ENCODE results near the gene CDH12. TPM values are rescaled to one million over a fixed set of nuclear protein-coding genes. Genes with fewer than 3 reads are reported as not detected.

The CDH12 gene
- total RNA-seq, 3 donors from 2014 or later, result 0.33 to 2.6 (median 1.1) TPM

DNA sequence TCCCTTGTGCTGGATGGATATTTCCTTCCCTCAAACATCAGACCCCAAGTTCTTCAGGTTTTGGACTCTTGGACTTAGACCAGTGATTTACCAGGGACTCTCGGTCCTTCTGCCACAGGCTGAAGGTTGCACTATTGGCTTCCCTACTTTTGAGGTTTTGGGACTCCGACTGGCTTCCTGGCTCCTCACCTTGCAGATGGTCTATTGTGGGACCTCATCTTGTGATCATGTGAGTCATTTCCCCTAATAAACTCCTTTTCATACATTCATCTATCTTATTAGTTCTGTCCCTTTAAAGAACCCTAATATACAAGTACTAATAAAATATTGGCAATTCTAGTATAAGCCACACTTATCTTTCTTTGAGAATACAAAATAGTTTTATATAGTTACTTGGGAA lies 1078.9 kb downstream of the CDH12 start:
- Histone ChIP-seq H3K27me3 (no peaks in the 10 kb centered on the region), H3K27ac (no peak overlapping the region), H3K4me1 (no peaks in the 10 kb centered on the region), H3K9me3 (no peaks in the 10 kb centered on the region), H3K4me3 (no peak overlapping the region), H3K36me3 (no peaks in the 10 kb centered on the region)
- intact Hi-C loops (cut with DNase I; ENCODE audit: low total_unique reads), result loop anchor here (2.0 kb wide), 1 partner anchor 51 kb away; no protein-coding TSS in a partner anchor
- no peak for DNase-seq (ENCODE audit: low spot score in 2 of 2)
- TF ChIP-seq POLR2AphosphoS5 (IDR thresholded peaks at IDR 0.05) (no peak), POLR2A (IDR thresholded peaks at IDR 0.05) (no peak)
- TF ChIP-seq, protein P1, sequence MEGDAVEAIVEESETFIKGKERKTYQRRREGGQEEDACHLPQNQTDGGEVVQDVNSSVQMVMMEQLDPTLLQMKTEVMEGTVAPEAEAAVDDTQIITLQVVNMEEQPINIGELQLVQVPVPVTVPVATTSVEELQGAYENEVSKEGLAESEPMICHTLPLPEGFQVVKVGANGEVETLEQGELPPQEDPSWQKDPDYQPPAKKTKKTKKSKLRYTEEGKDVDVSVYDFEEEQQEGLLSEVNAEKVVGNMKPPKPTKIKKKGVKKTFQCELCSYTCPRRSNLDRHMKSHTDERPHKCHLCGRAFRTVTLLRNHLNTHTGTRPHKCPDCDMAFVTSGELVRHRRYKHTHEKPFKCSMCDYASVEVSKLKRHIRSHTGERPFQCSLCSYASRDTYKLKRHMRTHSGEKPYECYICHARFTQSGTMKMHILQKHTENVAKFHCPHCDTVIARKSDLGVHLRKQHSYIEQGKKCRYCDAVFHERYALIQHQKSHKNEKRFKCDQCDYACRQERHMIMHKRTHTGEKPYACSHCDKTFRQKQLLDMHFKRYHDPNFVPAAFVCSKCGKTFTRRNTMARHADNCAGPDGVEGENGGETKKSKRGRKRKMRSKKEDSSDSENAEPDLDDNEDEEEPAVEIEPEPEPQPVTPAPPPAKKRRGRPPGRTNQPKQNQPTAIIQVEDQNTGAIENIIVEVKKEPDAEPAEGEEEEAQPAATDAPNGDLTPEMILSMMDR (IDR thresholded peaks at IDR 0.05), result no peak

- Histone ChIP-seq H3K4me1 (no peaks in the 10 kb centered on the region), H3K9me3 (no peaks in the 10 kb centered on the region), H3K36me3 (no peaks in the 10 kb centered on the region), H3K27ac (no peak overlapping the region), H3K27me3 (no peaks in the 10 kb centered on the region), H3K4me3 (no peak overlapping the region)
- TF ChIP-seq POLR2AphosphoS5 (IDR thresholded peaks at IDR 0.05) (no peak), POLR2A (IDR thresholded peaks at IDR 0.05) (no peak)
- TF ChIP-seq, protein P1 (IDR thresholded peaks at IDR 0.05), result no peak
- DNase-seq (ENCODE audit: low spot score in 2 of 2), result no peak
- intact Hi-C loops (cut with DNase I; ENCODE audit: low total_unique reads), result no loop called here
These were observed 1079.7 kb downstream of the CDH12 start for GRCh38 chr5:21773456-21773855.

DNA sequence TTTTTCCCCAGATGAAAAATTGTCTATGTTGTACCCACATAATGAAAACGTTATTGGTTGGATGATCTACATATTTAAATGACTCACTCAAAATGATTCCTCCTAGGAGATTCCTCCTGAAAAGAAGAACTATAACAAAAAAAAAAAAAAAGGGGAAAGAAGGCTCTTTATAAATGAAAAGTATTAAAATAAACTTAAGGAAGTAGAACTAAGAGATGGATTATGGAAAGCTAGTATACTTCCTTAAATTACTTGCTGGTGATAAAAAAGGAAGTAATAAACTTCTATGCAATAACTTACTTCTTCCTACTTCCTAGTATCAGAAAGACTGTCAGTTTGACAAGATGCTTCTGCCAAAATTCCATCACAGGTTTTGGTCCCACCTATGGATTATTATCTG lies 1087.7 kb downstream of the CDH12 start:
- TF ChIP-seq, protein P1 (IDR thresholded peaks at IDR 0.05), result no peak
- no peak for TF ChIP-seq POLR2A (IDR thresholded peaks at IDR 0.05)
- TF ChIP-seq POLR2AphosphoS5 (IDR thresholded peaks at IDR 0.05), result no peak
- Histone ChIP-seq H3K27ac (no peak overlapping the region), H3K9me3 (no peaks in the 10 kb centered on the region), H3K36me3 (no peaks in the 10 kb centered on the region), H3K27me3 (no peaks in the 10 kb centered on the region), H3K4me1 (no peaks in the 10 kb centered on the region), H3K4me3 (no peak overlapping the region)
- intact Hi-C loops (cut with DNase I; ENCODE audit: low total_unique reads), result no loop called here
- no peak for DNase-seq (ENCODE audit: low spot score in 2 of 2)

DNA sequence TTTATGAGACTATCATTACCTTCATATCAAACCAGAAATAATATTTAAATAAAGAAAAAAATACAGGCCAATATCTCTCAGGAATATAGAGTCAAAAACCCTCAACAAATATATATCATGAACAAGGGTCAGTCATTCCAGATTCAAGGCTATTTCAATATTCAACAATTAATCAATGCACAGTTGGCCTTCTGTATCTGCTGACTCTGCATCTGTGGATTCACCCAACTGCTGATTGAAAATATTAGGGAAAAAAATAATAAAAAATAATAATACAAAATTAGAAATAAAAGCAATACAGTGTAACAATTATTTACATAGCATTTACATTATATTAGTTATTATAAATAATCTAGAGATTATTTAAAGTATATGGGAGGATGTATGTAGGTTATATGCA lies 1114.0 kb downstream of the CDH12 start:
- no peak overlapping the region for H3K27ac ChIP-seq
- H3K36me3 ChIP-seq, result no peaks in the 10 kb centered on the region
- intact Hi-C loops (cut with DNase I; ENCODE audit: low total_unique reads), result loop anchor here (10.0 kb wide), 1 partner anchor 1924 kb away; no protein-coding TSS in a partner anchor
- DNase-seq (ENCODE audit: low spot score in 2 of 2), result no peak
- TF ChIP-seq POLR2AphosphoS5 (IDR thresholded peaks at IDR 0.05) (no peak), POLR2A (IDR thresholded peaks at IDR 0.05) (no peak)
- TF ChIP-seq, protein P1 (IDR thresholded peaks at IDR 0.05), result no peak
- H3K4me1 ChIP-seq, result no peaks in the 10 kb centered on the region
- H3K4me3 ChIP-seq, result no peak overlapping the region
- no peaks in the 10 kb centered on the region for H3K27me3 ChIP-seq
- no peaks in the 10 kb centered on the region for H3K9me3 ChIP-seq

DNA sequence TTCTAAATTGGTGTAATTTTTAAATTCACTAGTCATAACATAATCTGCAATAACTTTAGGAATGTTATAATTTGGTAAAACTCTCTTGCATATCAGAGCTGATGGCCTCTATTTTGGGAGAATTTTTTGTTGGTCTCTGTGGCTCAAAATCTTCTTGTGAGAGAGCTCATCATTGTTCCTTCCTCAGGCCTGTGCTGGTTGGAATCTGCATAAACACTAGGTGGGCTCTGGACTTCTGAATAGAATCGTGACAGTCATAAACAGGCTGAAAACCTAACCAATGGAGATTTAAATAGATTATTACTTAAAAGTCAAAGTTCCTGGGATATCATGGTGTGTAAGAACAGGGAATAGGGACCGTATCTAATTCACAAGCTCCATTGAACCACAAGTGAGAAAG lies 1129.6 kb downstream of the CDH12 start:
- intact Hi-C loops (cut with DNase I; ENCODE audit: low total_unique reads), result no loop called here
- H3K9me3 ChIP-seq, result no peaks in the 10 kb centered on the region
- TF ChIP-seq, protein P1 (IDR thresholded peaks at IDR 0.05), result no peak
- TF ChIP-seq POLR2AphosphoS5 (IDR thresholded peaks at IDR 0.05), result no peak
- H3K4me3 ChIP-seq, result no peak overlapping the region
- H3K4me1 ChIP-seq, result no peaks in the 10 kb centered on the region
- no peak overlapping the region for H3K27ac ChIP-seq
- no peaks in the 10 kb centered on the region for H3K36me3 ChIP-seq
- no peak for DNase-seq (ENCODE audit: low spot score in 2 of 2)
- no peaks in the 10 kb centered on the region for H3K27me3 ChIP-seq
